GM23248 (cell line): ENCODE data around the gene RBM43. TPM values are rescaled to one million over a fixed set of nuclear protein-coding genes. Genes with fewer than 3 reads are reported as not detected.

ENCODE experiments used
- DNase-seq: peaks from one replicate; pipeline ENCODE4 v3.0.0-alpha.2; 2015
- H2AFZ ChIP-seq: fragments of 200-600 bp; sonication (generic); 2 replicates; pipeline ENCODE4 v1.6.1; 2016; ENCODE audit warnings: antibody characterized with exemption
- H3F3A ChIP-seq: fragments of 200-600 bp; sonication (generic); 2 replicates; pipeline ENCODE4 v1.6.1; 2016; ENCODE audit warnings: mild to moderate bottlenecking, antibody characterized with exemption, mixed run types; ENCODE audit not compliant: insufficient read depth
- H3K27ac ChIP-seq: fragments of 200-600 bp; sonication (generic); 2 replicates; pipeline ENCODE4 v1.5.1; 2016; ENCODE audit warnings: mild to moderate bottlenecking
- H3K27me3 ChIP-seq: fragments of 200-600 bp; sonication (generic); replicated peaks from 2 replicates; pipeline ENCODE4 v1.6.1; 2016; ENCODE audit warnings: mild to moderate bottlenecking; ENCODE audit not compliant: insufficient read depth
- H3K36me3 ChIP-seq: fragments of 200-600 bp; sonication (generic); 2 replicates; pipeline ENCODE4 v1.6.1; 2016; ENCODE audit warnings: low read depth, mild to moderate bottlenecking
- H3K4me1 ChIP-seq: fragments of 200-600 bp; sonication (generic); 2 replicates; pipeline ENCODE4 v1.6.1; 2016; ENCODE audit warnings: mild to moderate bottlenecking; ENCODE audit not compliant: insufficient read depth
- H3K4me2 ChIP-seq: fragments of 200-600 bp; sonication (generic); one replicate; pipeline ENCODE4 v1.6.1; 2016; ENCODE audit warnings: mild to moderate bottlenecking; ENCODE audit not compliant: unreplicated experiment
- H3K4me3 ChIP-seq: fragments of 200-600 bp; sonication (generic); 2 replicates; pipeline ENCODE4 v1.5.1; 2016; ENCODE audit warnings: mild to moderate bottlenecking
- H3K79me2 ChIP-seq: fragments of 200-600 bp; sonication (generic); 2 replicates; pipeline ENCODE4 v1.6.1; 2016; ENCODE audit warnings: mild to moderate bottlenecking; ENCODE audit not compliant: insufficient read depth
- H3K9ac ChIP-seq: fragments of 200-600 bp; sonication (generic); 2 replicates; pipeline ENCODE4 v1.6.1; 2016; ENCODE audit warnings: mild to moderate bottlenecking
- H3K9me2 ChIP-seq: fragments of 200-600 bp; sonication (generic); 2 replicates; pipeline ENCODE4 v1.6.1; 2016; ENCODE audit warnings: mixed run types, mild to moderate bottlenecking, moderate library complexity; ENCODE audit not compliant: insufficient read depth
- H3K9me3 ChIP-seq: fragments of 200-600 bp; sonication (generic); one replicate; pipeline ENCODE4 v1.6.1; 2017; ENCODE audit warnings: low read depth
- H4K20me1 ChIP-seq: fragments of 200-600 bp; sonication (generic); 2 replicates; pipeline ENCODE4 v1.6.0; 2016; ENCODE audit not compliant: insufficient read depth
- EZH2 ChIP-seq: fragments of 200-600 bp; sonication (generic); IDR thresholded peaks from 2 replicates; pipeline ENCODE4 v1.6.1; 2018; ENCODE audit warnings: antibody characterized with exemption, mild to moderate bottlenecking; ENCODE audit not compliant: insufficient read depth, poor library complexity, severe bottlenecking
- EZH2phosphoT487 ChIP-seq: fragments of 200-600 bp; sonication (generic); IDR thresholded peaks from 2 replicates; pipeline ENCODE4 v1.6.1; 2018; ENCODE audit warnings: antibody characterized with exemption, moderate library complexity, mild to moderate bottlenecking, low read depth; ENCODE audit not compliant: insufficient read depth
- WGBS, 2 experiments: methylation state at CpG; one replicate each; pipeline ENCODE4 v1.1.6; 2015 to 2017; ENCODE audit warnings: low lambda C conversion rate in 2 of 2, low coverage in 1 of 2; ENCODE audit errors: missing lambda C conversion rate in 2 of 2; 5-methylcytosine and 5-hydroxymethylcytosine counted together
- in situ Hi-C: fragments of 300-500 bp; cut with MboI; formaldehyde crosslinking; loops from 2 replicates; pipeline ENCODE4 v1.15.0; 2020
- polyA plus RNA-seq: library from polyadenylated mRNA; unstranded; fragments of >200 nt; fragmentation: Nextera tagmentation; extraction: Ambion mirVana; gene quantifications from 2 replicates; pipeline ENCODE4 v1.2.1, GENCODE V29; 2016
- total RNA-seq: library from RNA; depleted of rRNA; stranded (reverse); fragments of >200 nt; shearing (Covaris generic); gene quantifications from 2 replicates; pipeline ENCODE4 v1.2.3, GENCODE V29; 2014

Gene RBM43
- total and polyA plus RNA-seq, 2 experiments from 2014 or later = 3.1 to 6.8 TPM

DNA sequence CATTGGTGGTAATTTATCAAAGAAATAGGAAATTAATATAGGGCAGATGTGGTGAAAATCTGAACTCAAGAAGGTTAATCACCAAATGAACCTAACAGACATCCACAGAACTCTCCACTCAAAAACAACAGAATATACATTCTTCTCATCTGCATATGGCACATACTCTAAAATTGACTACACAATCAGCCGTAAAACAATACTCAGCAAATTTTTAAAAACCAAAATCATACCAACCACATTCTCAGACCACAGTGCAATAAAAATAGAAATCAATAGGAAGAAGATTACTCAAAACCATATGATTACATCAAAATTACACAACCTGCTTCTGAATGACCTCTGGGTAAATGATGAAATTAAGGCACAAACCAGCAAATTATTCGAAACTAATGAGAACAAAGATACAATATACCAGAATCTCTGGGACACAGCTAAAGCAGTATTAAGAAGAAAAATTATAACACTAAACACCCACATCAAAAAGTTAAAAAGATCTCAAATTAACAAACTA, 31.0 kb downstream of the RBM43 start:
- 82 to 92% methylated on average over 2 of the region's 2 CpGs for WGBS, 2 experiments
- Histone ChIP-seq H3K79me2 (no peaks in the 10 kb centered on the region), H2AFZ (no peak overlapping the region), H3K9me2 (no peaks in the 10 kb centered on the region), H3K4me2 (no peak overlapping the region), H3K4me1 (no peaks in the 10 kb centered on the region), H3K4me3 (no peak overlapping the region), H3K27ac (no peak overlapping the region), H3K9me3 (no peaks in the 10 kb centered on the region), H4K20me1 (no peaks in the 10 kb centered on the region), H3K27me3 (no peaks in the 10 kb centered on the region), H3F3A (no peaks in the 10 kb centered on the region), H3K36me3 (no peaks in the 10 kb centered on the region), H3K9ac (no peak overlapping the region)
- no peak for DNase-seq
- TF ChIP-seq EZH2phosphoT487 = no peak
- no peak for TF ChIP-seq EZH2
- in situ Hi-C loops = no loop called here

DNA sequence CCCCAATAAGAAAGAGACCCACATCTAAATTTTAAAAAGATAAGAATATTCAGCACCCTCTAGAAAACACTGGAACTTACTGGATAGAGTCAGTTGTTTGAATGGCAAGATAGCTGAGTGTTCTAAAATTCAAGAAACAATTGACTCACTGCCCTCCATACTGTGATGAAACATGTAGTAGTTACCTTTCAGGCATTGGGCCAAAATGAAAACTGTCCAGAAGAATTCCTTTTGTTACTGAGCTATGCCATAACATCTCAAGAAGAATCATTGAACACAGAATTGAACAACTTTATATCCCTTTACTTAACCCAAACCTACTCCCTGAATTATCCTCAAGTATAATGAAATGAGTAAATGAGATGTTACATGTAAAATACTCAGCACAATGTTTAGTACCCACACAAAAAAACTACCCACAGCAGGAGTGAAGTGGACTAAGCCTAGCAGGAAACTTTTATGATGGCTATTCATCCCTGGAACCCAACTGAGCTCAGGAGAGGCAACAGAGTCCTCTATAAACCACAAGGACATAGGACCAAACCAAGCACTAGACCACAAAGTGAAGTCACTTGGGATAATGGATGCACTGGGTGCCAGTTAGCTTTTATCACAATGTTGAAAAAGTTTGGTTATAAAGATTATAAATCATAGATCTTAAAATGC, 32.7 kb downstream of the RBM43 start:
- Histone ChIP-seq H3K4me3 (no peak overlapping the region), H3K9ac (no peak overlapping the region), H3K4me2 (no peak overlapping the region), H3K9me3 (no peaks in the 10 kb centered on the region), H3K79me2 (no peaks in the 10 kb centered on the region), H2AFZ (no peak overlapping the region), H3K27me3 (no peaks in the 10 kb centered on the region), H3K27ac (no peak overlapping the region), H3K4me1 (no peaks in the 10 kb centered on the region), H3K36me3 (no peaks in the 10 kb centered on the region), H4K20me1 (no peaks in the 10 kb centered on the region), H3F3A (no peaks in the 10 kb centered on the region), H3K9me2 (no peaks in the 10 kb centered on the region)
- in situ Hi-C loops = no loop called here
- DNase-seq = no peak
- no peak for TF ChIP-seq EZH2phosphoT487

DNA sequence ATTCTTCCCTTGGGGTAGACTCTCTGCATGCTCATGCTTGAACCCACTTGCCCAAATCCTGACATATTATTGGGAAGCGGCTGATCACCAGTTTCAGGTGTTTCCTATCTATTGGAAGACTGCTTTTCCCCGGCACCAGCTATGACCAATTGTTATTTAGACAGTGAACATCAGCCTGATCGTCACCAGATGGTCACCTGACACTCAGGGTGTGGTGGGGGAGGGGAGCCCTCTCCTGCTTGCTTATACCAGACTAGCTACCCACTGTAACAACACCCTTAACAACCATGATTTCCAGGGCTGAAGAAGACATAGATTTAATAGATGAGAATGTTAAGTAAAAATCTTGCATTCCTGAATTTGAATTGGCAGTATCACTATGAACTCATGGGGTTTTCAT, 44.3 kb downstream of the RBM43 start:
- 56 to 61% methylated on average over 3 of the region's 3 CpGs for WGBS, 2 experiments
- DNase-seq = no peak
- Histone ChIP-seq H3K9ac (no peak overlapping the region), H4K20me1 (no peaks in the 10 kb centered on the region), H3K4me2 (no peak overlapping the region), H3K27me3 (no peaks in the 10 kb centered on the region), H3K27ac (no peak overlapping the region), H3K9me3 (no peaks in the 10 kb centered on the region), H2AFZ (no peak overlapping the region), H3K9me2 (no peaks in the 10 kb centered on the region), H3K36me3 (no peaks in the 10 kb centered on the region), H3K4me3 (no peak overlapping the region), H3K79me2 (no peaks in the 10 kb centered on the region), H3F3A (no peaks in the 10 kb centered on the region), H3K4me1 (no peaks in the 10 kb centered on the region)
- TF ChIP-seq EZH2phosphoT487 (no peak), EZH2 (no peak)
- in situ Hi-C loops = no loop called here

DNA sequence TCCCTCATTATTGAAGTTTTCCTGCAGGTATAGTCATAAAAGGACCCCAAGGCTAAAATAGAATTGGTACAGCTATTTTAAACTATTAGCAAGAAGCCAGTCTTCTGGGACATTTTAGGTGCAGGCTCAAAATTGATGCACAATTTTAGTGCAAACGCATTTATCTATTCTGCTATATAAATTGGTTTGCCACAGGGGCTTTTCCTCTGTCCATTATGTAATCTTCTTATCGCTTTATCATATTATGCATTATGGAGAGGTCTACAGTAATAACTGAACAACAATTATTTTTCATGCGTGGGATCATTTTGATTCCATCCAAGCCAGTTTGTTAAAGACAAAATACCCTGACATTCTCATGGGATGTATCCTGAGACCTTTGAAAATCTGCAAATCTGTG, 54.6 kb downstream of the RBM43 start:
- H3K4me1 ChIP-seq = no peaks in the 10 kb centered on the region
- H3K4me3 ChIP-seq = no peak overlapping the region
- H3K4me2 ChIP-seq = no peak overlapping the region
- H3F3A ChIP-seq = no peaks in the 10 kb centered on the region
- H3K79me2 ChIP-seq = no peaks in the 10 kb centered on the region
- no peaks in the 10 kb centered on the region for H3K9me3 ChIP-seq
- H3K36me3 ChIP-seq = no peaks in the 10 kb centered on the region
- no peaks in the 10 kb centered on the region for H3K9me2 ChIP-seq
- TF ChIP-seq EZH2phosphoT487 = no peak
- no peak for TF ChIP-seq EZH2
- no peak overlapping the region for H2AFZ ChIP-seq
- no peaks in the 10 kb centered on the region for H3K27me3 ChIP-seq
- no peak overlapping the region for H3K27ac ChIP-seq
- no peak for DNase-seq
- H4K20me1 ChIP-seq = no peaks in the 10 kb centered on the region
- 79 to 82% methylated on average over 3 of the region's 3 CpGs for WGBS, 2 experiments
- H3K9ac ChIP-seq = no peak overlapping the region
- in situ Hi-C loops = no loop called here

DNA sequence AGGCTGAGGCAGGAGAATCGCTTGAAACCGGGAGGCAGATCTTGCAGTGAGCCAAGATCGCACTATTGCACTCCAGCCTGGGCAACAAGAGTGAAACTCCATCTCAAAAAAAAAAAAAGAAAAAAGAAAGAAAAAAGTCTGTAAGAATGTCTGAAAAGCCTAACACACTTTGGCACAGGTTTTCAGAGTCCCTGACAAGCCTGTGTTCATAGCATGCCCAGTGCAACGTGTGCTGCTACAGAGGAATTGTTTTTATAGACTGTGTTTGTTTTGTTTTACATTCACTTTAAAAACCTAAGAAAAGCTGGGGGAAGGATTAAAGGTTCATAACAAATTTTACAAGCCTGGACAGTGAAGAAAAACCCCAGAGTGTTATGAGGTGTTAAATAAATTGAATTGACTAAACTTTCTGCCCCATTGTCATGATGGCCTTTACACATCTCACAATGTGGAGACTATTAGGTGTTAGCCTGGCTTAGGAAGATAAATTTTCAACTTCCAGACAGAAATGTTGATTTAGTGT, 55.2 kb downstream of the RBM43 start:
- 84 to 86% methylated on average over 4 of the region's 4 CpGs for WGBS, 2 experiments
- H3K4me2 ChIP-seq = no peak overlapping the region
- no peak for DNase-seq
- H3K27ac ChIP-seq = no peak overlapping the region
- TF ChIP-seq EZH2 (no peak), EZH2phosphoT487 (no peak)
- no peaks in the 10 kb centered on the region for H4K20me1 ChIP-seq
- no peaks in the 10 kb centered on the region for H3K36me3 ChIP-seq
- H3K79me2 ChIP-seq = no peaks in the 10 kb centered on the region
- no peaks in the 10 kb centered on the region for H3K9me3 ChIP-seq
- H3F3A ChIP-seq = no peaks in the 10 kb centered on the region
- H3K9me2 ChIP-seq = no peaks in the 10 kb centered on the region
- no peak overlapping the region for H2AFZ ChIP-seq
- no peaks in the 10 kb centered on the region for H3K27me3 ChIP-seq
- no peak overlapping the region for H3K9ac ChIP-seq
- in situ Hi-C loops = no loop called here
- no peaks in the 10 kb centered on the region for H3K4me1 ChIP-seq
- H3K4me3 ChIP-seq = no peak overlapping the region
